Lung (tissue), 12 donors: ENCODE data around the gene IGFL3. TPM values are rescaled to one million over a fixed set of nuclear protein-coding genes. Genes with fewer than 3 reads are reported as not detected.

Source experiments
- ATAC-seq: fragments of 200-7000 bp; cut with Tn5 transposase; one replicate; pipeline ENCODE4 v1.9.1; 2020; ENCODE audit warnings: moderate number of reproducible peaks; ENCODE audit not compliant: insufficient read depth, low FRiP score
- DNase-seq, 3 donors: peaks; one replicate each; pipeline ENCODE4 v3.0.0-alpha.2; 2013 to 2017
- H3K27ac ChIP-seq, 2 donors: one replicate each; pipeline ENCODE4 v1.5.1; 2013; ENCODE audit warnings: mild to moderate bottlenecking in 2 of 2, moderate library complexity in 2 of 2, control low read depth in 1 of 2, inconsistent platforms in 1 of 2, low read depth in 1 of 2, low read length in 1 of 2
- H3K27me3 ChIP-seq, 3 donors: one replicate each; pipeline ENCODE4 v1.5.1; 2013; ENCODE audit warnings: low read length in 2 of 3; ENCODE audit not compliant: control insufficient read depth in 3 of 3, insufficient read depth in 3 of 3
- H3K36me3 ChIP-seq, 4 donors: one replicate each; pipeline ENCODE4 v1.5.1; 2013; ENCODE audit warnings: low read length in 4 of 4, mild to moderate bottlenecking in 1 of 4, moderate library complexity in 1 of 4; ENCODE audit not compliant: control insufficient read depth in 4 of 4, insufficient read depth in 4 of 4
- H3K4me1 ChIP-seq, 5 donors: one replicate each; pipeline ENCODE4 v1.5.1; 2013; ENCODE audit warnings: low read length in 5 of 5, mild to moderate bottlenecking in 2 of 5, moderate library complexity in 1 of 5; ENCODE audit not compliant: control insufficient read depth in 5 of 5, insufficient read depth in 5 of 5
- H3K4me3 ChIP-seq: one replicate; pipeline ENCODE4 v1.5.1; 2013; ENCODE audit warnings: mild to moderate bottlenecking, control low read depth, moderate library complexity
- H3K9ac ChIP-seq, 2 donors: one replicate each; pipeline ENCODE4 v1.5.1; 2013; ENCODE audit warnings: low read length in 2 of 2, control low read depth in 1 of 2; ENCODE audit not compliant: insufficient read depth in 1 of 2
- H3K9me3 ChIP-seq, 4 donors: one replicate each; pipeline ENCODE4 v1.5.1; 2013; ENCODE audit warnings: low read length in 3 of 4, mild to moderate bottlenecking in 1 of 4, moderate library complexity in 1 of 4; ENCODE audit not compliant: control insufficient read depth in 4 of 4, insufficient read depth in 3 of 4
- CTCF ChIP-seq: IDR thresholded peaks from 2 replicates; pipeline ENCODE4 v1.5.1; 2012; ENCODE audit warnings: mild to moderate bottlenecking; ENCODE audit errors: control extremely low read depth, extremely low read depth
- WGBS, 2 donors: extraction: QIAGEN DNeasy Blood & Tissue Kit; methylation state at CpG; one replicate each; pipeline ENCODE4 v1.1.7; 2013; 5-methylcytosine and 5-hydroxymethylcytosine counted together
- polyA plus RNA-seq, 2 donors: library from polyadenylated mRNA; stranded (reverse); fragments of 200-250 nt; gene quantifications; one replicate each; pipeline ENCODE4 v1.2.1, GENCODE V29; 2013
- total RNA-seq, 2 donors: library from RNA; depleted of rRNA in 1 of 2; stranded (reverse); fragments of >200 nt in 1 of 2; gene quantifications; one replicate each; pipeline ENCODE4 v1.2.1, GENCODE V29; 2014 to 2021
- donor health status: control.
- donor health status: control.
- donor health status: Bipolar disorder and iron deficiency.
- donor health status: healthy.
- donor health status: DM: yes; HTN: yes; CAD: no.

IGFL3 gene
- total and polyA plus RNA-seq, 4 donors, result not detected

DNA sequence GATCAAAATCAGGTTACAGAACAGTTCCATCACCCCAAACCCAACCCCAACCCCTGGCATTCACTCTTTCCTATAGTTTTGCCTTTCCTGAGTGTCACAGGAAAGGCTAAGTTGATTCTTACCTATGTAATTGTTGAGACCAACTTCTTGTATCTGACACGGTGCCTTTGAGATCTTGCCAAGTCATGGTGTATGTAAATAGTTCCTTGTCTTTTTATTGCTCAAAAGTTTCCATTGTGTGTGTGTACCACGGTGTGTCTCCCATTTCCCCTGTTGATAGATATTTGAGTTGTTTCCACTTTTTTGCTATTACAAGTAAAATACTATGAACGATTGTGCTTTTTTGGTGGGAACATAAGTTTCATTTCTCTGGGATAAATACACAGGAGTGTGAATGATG lies 20.3 kb upstream of the IGFL3 start:
- 36 to 40% methylated on average over 3 of the region's 3 CpGs for WGBS, 2 donors
- no peak for TF ChIP-seq CTCF

DNA sequence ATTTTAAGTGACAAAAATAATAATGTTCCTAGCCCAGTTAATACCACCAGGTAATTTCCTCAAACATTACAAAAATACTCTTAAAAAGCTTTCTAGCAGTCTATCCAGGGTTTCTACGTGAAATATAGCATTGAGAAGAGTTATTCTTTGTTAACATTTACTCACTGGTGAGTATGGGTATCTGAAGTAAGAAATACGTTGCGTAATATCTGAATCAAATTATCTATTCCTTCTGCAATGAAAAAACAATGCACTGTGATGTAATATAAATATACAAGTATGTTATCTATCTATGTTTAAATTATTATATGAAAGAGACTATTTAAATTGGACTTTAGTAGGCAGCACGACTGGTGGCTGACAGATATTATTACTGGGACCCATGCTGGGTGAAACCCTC lies 17.8 kb upstream of the IGFL3 start:
- no peaks in the 10 kb centered on the region for H3K4me1 ChIP-seq
- H3K9me3 ChIP-seq, result peaks cover 0 to 5% (median 0%) of the 10 kb centered on the region in 4 donors
- no peak overlapping the region for H3K4me3 ChIP-seq
- no peak overlapping the region for H3K9ac ChIP-seq
- no peak for TF ChIP-seq CTCF
- no peaks in the 10 kb centered on the region for H3K36me3 ChIP-seq
- no peak for ATAC-seq
- 67 to 81% methylated on average over 4 of the region's 4 CpGs for WGBS, 2 donors
- DNase-seq, result no peak
- no peak overlapping the region for H3K27ac ChIP-seq
- H3K27me3 ChIP-seq, result no peaks in the 10 kb centered on the region

More for the DNA sequence above, 20.3 kb upstream of the IGFL3 start:
- DNase-seq (no peak), ATAC-seq (no peak)
- no peak overlapping the region for H3K9ac ChIP-seq
- H3K27ac ChIP-seq, result no peak overlapping the region
- no peak overlapping the region for H3K4me3 ChIP-seq
- H3K36me3 ChIP-seq, result no peaks in the 10 kb centered on the region
- peaks cover 0 to 2% (median 0%) of the 10 kb centered on the region in 4 donors for H3K9me3 ChIP-seq
- H3K27me3 ChIP-seq, result no peaks in the 10 kb centered on the region
- peaks cover 0 to 10% (median 0%) of the 10 kb centered on the region in 5 donors for H3K4me1 ChIP-seq

DNA sequence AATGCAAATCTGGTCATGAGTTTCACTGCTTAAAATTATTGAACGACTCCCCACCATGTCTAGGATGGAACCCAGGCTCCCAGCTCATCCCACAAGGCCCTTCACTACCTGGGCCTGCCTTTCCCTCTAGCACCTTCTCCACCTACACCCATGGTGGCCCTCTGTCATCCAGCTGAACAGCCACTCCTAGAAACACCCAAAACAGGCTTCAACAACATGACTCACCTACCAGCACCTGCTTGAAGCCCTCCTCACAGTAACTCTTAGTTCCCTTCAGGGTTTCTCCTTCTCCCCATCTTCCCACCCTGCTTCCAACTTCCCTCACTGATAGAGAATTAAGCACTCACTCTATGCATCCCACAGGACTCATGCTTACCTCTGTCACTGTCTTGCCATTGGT lies 16.9 kb upstream of the IGFL3 start:
- Histone ChIP-seq H3K4me1 (no peaks in the 10 kb centered on the region), H3K36me3 (no peaks in the 10 kb centered on the region), H3K9me3 (peaks cover 0 to 5% (median 0%) of the 10 kb centered on the region in 4 donors), H3K4me3 (no peak overlapping the region), H3K9ac (no peak overlapping the region), H3K27me3 (no peaks in the 10 kb centered on the region), H3K27ac (no peak overlapping the region)
- WGBS, 2 donors, result 57 to 59% methylated on average over 1 of the region's 1 CpG
- no peak for DNase-seq
- no peak for TF ChIP-seq CTCF
- ATAC-seq, result no peak

DNA sequence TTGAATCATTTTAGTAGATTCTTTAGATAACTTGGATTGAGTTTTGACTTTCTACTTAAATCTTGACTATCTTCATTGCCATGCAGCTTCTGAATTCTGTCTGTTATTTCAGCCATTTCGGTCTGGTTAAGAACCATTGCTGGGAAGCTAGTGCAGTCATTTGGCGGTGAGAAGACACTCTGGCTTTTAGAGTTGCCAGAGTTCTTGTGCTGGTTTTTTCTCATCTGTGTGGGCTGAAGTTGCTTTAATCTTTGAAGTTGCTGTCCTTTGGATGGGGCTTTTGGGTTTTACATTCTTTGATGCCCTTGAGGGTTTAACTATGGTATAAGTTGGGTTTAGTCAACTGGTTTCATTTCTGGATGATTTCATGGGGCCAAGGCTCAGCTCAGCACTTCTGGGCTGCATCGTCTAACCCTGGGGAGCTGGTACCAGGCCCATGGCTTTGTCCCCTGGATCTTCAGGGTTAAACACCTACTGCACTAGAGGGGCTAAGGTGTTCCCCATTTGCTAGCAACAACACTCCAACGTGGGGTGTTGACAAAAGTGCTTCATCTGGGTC lies 13.5 kb upstream of the IGFL3 start:
- H3K36me3 ChIP-seq, result no peaks in the 10 kb centered on the region
- H3K9me3 ChIP-seq, result peaks cover 0 to 3% (median 0%) of the 10 kb centered on the region in 4 donors
- DNase-seq, result no peak
- no peak for ATAC-seq
- peaks cover 7 to 12% (median 8%) of the 10 kb centered on the region in 5 donors for H3K4me1 ChIP-seq
- H3K4me3 ChIP-seq, result no peak overlapping the region
- no peak overlapping the region for H3K9ac ChIP-seq
- H3K27me3 ChIP-seq, result no peaks in the 10 kb centered on the region
- TF ChIP-seq CTCF, result no peak
- WGBS, 2 donors, result 79 to 82% methylated on average over 4 of the region's 4 CpGs
- H3K27ac ChIP-seq, result no peak overlapping the region
